ENCODE measurements around the gene MRPL1.

MRPL1 gene

GRCh38 chr4:77862478-77863216, at the start of gene MRPL1:
MRPL1 (plus strand) TSS chr4:77862830; CDS start chr4:77862849, 19 bp downstream.
- peak; percentile 91 for DNase-seq

DNA sequence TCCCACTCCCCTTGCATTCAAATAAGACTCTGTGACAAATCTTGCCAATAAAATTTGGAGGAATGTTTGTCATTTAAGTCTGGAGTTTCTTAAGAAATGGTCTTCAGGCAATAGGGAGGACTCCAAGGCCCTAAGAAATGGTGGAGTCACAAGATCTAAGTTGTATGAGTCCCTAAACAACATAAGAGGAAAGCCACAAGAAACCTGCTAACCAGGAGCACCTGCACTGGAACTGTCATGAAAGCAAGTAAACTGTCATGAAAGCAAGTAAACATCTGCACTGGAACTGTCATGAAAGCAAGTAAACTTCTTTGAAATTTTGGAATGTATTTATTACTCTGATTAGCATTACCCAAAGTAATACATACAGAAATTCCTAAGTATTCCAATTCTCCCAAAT, 47.0 kb upstream of the MRPL1 start:
- DNase-seq: no peak

GRCh38 chr4:77816546-77816945, 46.1 kb upstream of the MRPL1 start:
- no peak for DNase-seq

DNA sequence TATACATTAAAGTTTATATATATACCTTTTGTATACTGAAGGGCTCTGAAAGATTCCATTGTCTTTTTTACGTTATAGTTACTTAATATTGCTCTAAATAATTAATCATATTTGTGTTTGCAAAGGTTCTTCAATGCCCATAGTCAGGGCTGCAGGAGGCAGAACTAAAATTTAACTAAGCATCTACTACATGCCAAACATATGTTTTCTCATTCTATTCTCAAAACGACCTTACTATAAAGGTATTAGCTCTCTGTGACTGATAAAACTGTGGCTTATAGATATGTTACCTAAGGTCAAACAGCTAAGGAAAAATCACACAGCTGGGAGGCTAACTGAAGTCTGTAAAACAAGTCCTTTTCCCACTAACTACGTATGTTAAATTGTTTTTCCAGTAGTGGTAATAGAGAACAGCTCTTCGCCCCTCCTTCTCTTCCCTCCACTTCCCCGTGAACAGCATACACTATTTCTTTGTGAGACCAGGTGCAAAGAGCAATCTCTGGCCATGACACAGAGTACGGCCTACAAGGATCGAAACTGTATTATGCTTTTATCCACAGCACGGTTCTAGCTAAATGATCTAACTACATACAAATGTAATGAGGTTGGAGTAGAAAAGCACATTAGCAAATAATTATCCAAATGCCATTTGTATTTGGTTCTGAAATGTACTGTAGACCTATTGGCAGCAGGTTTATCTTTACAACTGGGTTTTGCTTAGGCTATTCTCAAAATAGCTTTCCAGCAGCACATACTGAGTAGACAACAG, 45.1 kb upstream of the MRPL1 start:
- DNase-seq: peak; percentile 14

- DNase-seq: peak; percentile 54
Observed at GRCh38 chr4:77818073-77818601, 44.5 kb upstream of the MRPL1 start.

DNA sequence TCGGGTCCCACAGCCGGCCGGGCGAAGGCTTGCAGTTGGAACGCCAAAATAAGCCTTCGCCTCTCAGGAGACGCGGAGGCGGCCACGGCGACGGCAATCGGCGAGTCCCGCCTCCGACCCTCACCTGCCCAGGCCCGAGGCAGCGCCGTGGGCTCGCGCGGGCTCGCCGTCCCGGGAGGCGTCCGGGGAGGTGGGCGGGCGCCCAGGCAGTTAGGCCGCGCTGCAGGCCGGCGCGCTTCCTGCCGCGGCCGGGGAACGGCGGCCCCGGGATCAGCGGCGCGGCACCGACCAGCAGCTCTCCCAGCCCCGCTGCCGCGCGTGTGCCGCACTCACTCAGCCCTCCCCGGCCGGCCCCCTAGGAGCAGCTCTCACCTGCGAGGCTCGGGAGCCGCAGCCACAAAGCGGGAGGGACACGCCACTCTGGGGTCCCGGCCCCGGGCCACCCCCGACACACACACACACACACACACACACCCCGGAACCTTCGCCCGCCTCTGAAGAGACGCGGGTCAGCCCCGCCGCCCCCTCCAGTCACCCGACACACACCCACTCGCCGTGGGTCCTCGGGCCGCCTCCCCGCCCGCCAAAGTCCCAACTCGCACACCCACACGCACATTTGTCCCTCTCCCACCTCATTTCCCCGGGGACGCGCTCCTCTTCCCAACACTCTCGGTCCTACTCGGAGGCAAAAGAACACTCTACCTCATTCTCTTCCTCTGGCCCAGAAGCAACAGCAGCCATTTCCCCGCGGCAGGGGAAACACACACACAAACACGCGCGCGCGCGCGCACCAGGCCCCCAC, 43.8 kb upstream of the MRPL1 start, which contains the start of gene CNOT6L:
CNOT6L (minus strand) TSS at position 767 of the 802 bp plus-strand sequence; CDS start at position 707, 60 bp downstream.
- DNase-seq: peak; percentile 85

DNA sequence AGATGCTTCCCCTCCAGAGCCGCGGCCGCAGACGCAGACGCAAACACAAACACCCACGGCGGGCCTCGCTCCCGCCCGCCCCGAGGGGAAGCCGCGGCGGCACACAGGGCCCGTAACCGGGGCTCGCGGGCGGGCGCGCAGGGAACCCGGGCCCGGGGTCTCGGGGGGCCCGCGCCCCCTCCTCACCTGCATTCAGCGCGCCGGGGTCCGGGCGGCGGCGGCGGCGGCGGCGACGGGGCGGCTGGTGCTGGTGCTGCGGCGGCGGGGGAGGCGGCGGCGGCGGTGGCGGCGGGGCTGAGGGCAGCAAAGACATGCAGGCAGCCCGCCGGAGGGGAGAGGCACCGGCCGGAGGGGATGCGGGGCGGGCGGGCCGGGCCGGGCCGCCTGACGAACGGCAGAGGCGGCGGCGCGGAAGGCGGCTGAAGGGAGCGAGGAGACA, 43.2 kb upstream of the MRPL1 start:
- DNase-seq: peak; percentile 30

GRCh38 chr4:77819843-77820648, 42.6 kb upstream of the MRPL1 start:
- DNase-seq: peak; percentile 96

- peak; percentile 22 for DNase-seq
Observed at GRCh38 chr4:77820649-77821561, 41.7 kb upstream of the MRPL1 start.

GRCh38 chr4:77821775-77822174, 40.9 kb upstream of the MRPL1 start:
- DNase-seq: peak; percentile 54

DNA sequence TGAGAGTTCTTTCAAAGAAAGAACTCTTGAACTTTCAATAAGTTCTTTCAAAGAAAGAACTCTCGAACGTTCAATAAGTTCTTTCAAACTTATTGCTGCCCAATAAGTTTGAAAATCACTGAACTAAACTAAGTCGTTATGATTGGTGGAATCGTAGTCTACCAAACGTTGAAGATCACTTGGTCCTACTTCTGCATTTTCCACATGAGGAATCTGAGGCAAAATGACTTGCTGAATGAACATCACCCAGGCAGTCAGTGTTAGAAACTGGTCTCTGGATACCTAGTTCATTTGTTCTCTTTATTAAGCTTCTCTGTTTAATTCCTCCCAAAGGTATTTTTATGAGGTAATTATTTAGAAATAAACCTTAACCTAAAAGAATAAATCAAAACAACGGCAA, 36.4 kb upstream of the MRPL1 start:
- no peak for DNase-seq

- no peak for DNase-seq
Observed at GRCh38 chr4:77827343-77827742, 35.3 kb upstream of the MRPL1 start.

GRCh38 chr4:77833126-77833724, 29.4 kb upstream of the MRPL1 start:
- DNase-seq: no peak

DNA sequence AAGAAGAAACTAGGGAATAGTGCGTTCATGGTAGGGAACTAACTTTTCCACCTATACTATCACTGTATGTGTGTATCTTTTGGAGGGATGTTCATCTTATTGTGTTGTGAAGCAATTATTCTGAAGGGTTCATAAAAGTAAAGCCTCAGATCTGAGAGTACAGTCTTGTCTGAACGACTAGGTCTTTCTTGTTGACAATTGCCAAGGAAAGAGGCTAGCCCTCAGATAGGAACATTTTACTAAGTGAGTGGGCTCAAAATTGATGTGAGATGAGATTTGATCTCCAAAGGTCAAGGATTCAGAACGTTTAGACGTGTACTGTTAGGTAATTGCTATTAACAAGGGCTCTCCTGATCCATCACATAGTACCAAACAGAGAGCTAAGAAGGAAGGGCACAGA, 28.2 kb upstream of the MRPL1 start:
- no peak for DNase-seq

- no peak for DNase-seq
Observed at GRCh38 chr4:77843628-77844027, 19.0 kb upstream of the MRPL1 start.

- no peak for DNase-seq
Observed at GRCh38 chr4:77844363-77844762, 18.3 kb upstream of the MRPL1 start.

DNA sequence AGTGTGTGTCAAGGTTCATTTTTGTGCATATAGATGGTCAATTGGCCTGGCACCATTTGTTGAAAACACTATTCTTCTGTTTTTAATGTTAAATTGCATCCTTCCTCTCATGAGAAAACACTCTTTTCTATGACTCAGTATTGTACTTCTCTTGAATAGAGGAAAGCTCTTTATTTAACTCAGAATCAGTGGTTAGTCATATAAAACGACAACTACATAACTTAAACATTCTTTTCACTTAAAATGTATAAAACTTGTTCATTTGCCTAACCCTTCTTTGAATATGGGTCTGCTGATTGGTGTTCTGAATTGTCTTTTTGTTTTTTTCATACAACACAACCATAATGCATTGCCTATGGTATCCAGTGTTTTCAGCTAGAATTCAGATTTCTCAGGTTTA, 17.2 kb upstream of the MRPL1 start:
- DNase-seq: no peak

GRCh38 chr4:77845929-77846328, 16.7 kb upstream of the MRPL1 start:
- DNase-seq: no peak

- no peak for DNase-seq
Observed at GRCh38 chr4:77848508-77848907, 14.1 kb upstream of the MRPL1 start.

DNA sequence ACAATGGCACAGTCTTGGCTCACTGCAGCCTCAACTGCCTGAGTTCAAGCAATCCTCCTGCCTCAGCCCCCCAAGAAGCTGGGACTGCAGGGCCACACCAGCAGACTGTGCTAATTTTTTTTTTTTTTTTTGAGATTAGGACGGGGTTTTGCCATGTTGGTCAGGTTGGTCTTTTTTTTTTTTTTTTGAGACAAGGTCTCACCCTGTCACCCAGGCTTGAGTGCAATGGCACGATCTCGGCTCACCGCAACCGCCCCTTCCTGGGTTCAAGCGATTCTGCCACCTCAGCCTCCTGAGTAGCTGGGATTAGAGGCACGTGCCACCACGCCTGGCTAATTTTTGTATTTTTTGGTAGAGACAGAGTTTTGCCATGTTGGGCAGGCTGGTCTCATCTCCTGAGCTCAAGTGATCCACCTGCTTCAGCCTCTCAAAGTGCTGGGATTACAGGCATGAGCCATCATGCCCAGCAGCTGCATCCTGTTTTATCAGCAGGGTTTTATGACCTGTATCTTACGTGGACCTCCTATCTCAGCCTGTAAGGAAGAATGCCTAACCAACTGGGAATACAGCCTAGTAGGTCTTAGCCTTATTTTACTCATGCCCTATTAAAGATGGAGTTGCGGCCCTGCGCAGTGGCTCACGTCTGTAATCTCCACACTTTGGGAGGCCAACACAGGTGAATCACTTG, 13.2 kb upstream of the MRPL1 start:
- DNase-seq: no peak
